Large intestine (tissue), 3 donors: Measurements from ENCODE around the gene APLP2. TPM values are rescaled to one million over a fixed set of nuclear protein-coding genes. Genes with fewer than 3 reads are reported as not detected.

ENCODE experiments used
- DNase-seq, 2 donors: peaks; one replicate each; pipeline versions ENCODE4 v3.0.0 to v3.0.0-alpha.2; 2013
- H3K27ac ChIP-seq: one replicate; pipeline ENCODE4 v1.5.1; 2013; ENCODE audit warnings: low read length
- H3K27me3 ChIP-seq: 2 replicates; pipeline ENCODE4 v1.6.1; 2013; ENCODE audit warnings: low read length; ENCODE audit not compliant: control insufficient read depth, insufficient read depth
- H3K36me3 ChIP-seq: 2 replicates; pipeline ENCODE4 v1.6.1; 2013; ENCODE audit warnings: low read length; ENCODE audit not compliant: control insufficient read depth, insufficient read depth
- H3K4me1 ChIP-seq: one replicate; pipeline ENCODE4 v1.6.1; 2013; ENCODE audit warnings: low read length; ENCODE audit not compliant: control insufficient read depth, insufficient read depth
- H3K4me3 ChIP-seq: one replicate; pipeline ENCODE4 v1.5.1; 2013; ENCODE audit warnings: low read length
- H3K9me3 ChIP-seq: one replicate; pipeline ENCODE4 v1.6.1; 2013; ENCODE audit warnings: mild to moderate bottlenecking, low read depth, low read length, moderate library complexity; ENCODE audit not compliant: control insufficient read depth
- WGBS: methylation state at CpG from one replicate; pipeline ENCODE4 v1.1.5; 2013; ENCODE audit warnings: low lambda C conversion rate; ENCODE audit not compliant: insufficient coverage; 5-methylcytosine and 5-hydroxymethylcytosine counted together
- polyA plus RNA-seq: library from polyadenylated mRNA; unstranded; fragments of 120-200 nt; gene quantifications from one replicate; pipeline ENCODE4 v1.2.1, GENCODE V29; 2013

Gene APLP2
- polyA plus RNA-seq, 1 donor = 403 TPM

DNA sequence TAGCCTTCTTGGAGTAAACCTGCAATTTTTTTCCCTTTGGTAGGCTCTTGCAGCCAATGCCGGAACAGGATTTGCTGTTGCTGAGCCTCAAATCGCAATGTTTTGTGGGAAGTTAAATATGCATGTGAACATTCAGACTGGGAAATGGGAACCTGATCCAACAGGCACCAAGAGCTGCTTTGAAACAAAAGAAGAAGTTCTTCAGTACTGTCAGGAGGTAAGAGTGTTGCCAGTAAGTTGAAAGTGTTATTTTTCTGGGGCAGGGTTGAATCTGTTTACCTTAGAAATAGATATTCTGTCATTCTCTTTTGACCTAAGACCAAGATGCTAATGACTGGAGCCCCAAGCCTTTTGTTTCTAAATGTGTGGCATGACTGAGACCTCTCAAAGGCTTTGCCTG lies 39.7 kb downstream of the APLP2 start:
- no peak overlapping the region for H3K4me3 ChIP-seq
- H3K9me3 ChIP-seq = no peaks in the 10 kb centered on the region
- H3K27ac ChIP-seq = no peak overlapping the region
- H3K36me3 ChIP-seq = peaks cover 35% of the 10 kb centered on the region
- WGBS = no CpG with 5 or more reads among the region's 2 CpGs
- no peak for DNase-seq
- H3K27me3 ChIP-seq = no peaks in the 10 kb centered on the region
- H3K4me1 ChIP-seq = no peaks in the 10 kb centered on the region

DNA sequence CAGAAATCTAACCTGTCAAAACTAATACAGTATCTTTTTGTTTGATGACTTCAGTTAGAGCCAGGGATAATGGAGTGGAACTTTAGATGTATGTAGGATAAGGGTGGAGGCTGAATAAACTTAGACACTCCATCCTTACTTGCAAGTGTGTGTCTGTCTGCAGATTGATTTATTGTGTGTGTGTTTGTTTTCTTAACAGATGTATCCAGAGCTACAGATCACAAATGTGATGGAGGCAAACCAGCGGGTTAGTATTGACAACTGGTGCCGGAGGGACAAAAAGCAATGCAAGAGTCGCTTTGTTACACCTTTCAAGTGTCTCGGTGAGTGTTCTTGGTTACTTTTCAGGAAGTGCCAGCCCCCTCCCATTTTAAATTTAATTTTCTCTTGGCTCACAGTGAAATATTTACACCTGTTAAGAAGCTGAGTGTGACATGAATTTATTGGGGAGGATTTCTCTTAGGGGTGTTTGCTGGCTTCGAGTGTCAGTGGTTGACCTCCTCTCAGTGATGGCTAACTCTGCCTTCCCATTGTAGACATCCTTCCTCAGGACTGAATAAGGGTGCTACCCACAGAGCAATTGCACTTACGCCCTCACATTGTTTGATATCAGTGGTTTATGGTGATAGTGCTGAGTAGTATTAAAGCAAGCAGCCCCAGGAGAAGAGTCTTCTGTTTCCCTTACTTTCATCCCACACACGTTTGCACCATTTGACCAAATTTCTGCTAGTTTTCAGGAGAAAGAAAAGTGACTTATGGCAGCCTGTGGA lies 40.8 kb downstream of the APLP2 start:
- Histone ChIP-seq H3K4me3 (no peak overlapping the region), H3K9me3 (no peaks in the 10 kb centered on the region), H3K27me3 (no peaks in the 10 kb centered on the region), H3K27ac (no peak overlapping the region), H3K4me1 (no peaks in the 10 kb centered on the region), H3K36me3 (peaks cover 38% of the 10 kb centered on the region)
- DNase-seq = no peak
- WGBS = no CpG with 5 or more reads among the region's 7 CpGs

DNA sequence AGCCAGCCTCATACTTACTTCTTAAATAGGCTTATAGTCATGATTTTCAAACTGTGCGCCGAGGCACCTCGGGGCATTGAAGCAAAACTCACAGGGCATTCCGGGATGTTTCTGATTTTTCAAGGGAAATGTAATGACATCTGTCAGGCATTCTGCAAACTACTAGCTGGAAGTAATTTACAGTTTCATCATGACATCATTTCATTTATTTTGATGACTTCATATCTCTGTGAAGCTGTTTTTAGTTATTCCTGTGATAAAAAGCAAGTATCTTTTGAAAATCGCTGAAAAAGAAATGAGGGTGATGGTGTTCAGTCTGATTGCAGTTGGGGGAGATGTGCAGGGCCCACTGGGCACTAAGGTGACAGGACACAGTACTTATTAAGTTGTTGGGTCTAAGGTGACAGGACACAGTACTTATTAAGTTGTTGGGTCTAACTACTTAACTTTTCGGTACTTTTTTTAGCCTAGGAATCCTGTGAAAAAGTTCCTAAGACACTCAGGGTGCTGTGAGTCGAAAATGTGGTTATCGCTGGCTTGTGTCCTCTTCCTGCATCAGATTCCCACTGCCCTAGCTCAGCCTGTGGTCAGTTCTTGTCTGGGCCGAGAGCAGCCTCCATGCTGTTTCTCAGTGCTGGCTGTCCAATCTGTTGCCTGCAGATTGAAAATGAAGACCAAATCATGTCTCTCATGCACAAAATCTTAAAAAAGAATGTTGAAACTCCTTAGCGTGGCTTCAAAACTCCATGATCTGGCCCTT lies 42.6 kb downstream of the APLP2 start:
- H3K36me3 ChIP-seq = peaks cover 38% of the 10 kb centered on the region
- no peak overlapping the region for H3K4me3 ChIP-seq
- no peaks in the 10 kb centered on the region for H3K27me3 ChIP-seq
- WGBS = 100% methylated on average over 5 of the region's 10 CpGs
- no peak overlapping the region for H3K27ac ChIP-seq
- H3K9me3 ChIP-seq = no peaks in the 10 kb centered on the region
- no peaks in the 10 kb centered on the region for H3K4me1 ChIP-seq
- no peak for DNase-seq

- WGBS = 100% methylated on average over 2 of the region's 5 CpGs
- no peaks in the 10 kb centered on the region for H3K27me3 ChIP-seq
- H3K36me3 ChIP-seq = peaks cover 41% of the 10 kb centered on the region
- no peak for DNase-seq
- no peaks in the 10 kb centered on the region for H3K9me3 ChIP-seq
- H3K27ac ChIP-seq = no peak overlapping the region
- H3K4me3 ChIP-seq = no peak overlapping the region
- H3K4me1 ChIP-seq = no peaks in the 10 kb centered on the region
Observed at GRCh38 chr11:130114281-130114680, 44.6 kb downstream of the APLP2 start.

DNA sequence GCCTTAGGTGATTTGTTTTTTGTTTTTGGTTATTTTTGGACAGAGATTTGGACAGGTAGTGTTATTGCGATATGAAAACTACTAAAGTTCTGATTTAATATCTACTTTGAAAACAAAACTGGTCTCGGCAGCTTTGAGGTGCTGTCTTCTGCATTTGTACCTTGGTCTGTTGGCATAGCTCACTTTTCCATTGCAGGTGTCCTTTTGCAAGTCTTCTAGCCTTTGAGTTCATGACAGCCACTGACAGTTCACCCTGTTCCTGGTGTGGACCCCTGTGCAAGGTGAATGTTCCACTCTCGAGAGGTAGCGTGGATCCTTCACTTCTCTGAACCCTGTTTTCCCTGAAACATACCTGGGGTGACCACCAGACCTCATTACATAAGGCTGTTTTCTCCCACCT lies 45.0 kb downstream of the APLP2 start:
- Histone ChIP-seq H3K9me3 (no peaks in the 10 kb centered on the region), H3K27me3 (no peaks in the 10 kb centered on the region), H3K4me3 (no peak overlapping the region), H3K4me1 (no peaks in the 10 kb centered on the region), H3K27ac (no peak overlapping the region), H3K36me3 (peaks cover 36% of the 10 kb centered on the region)
- DNase-seq = no peak
- WGBS = 100% methylated on average over 1 of the region's 4 CpGs

- Histone ChIP-seq H3K4me1 (peaks cover 3% of the 10 kb centered on the region), H3K4me3 (no peak overlapping the region), H3K27me3 (no peaks in the 10 kb centered on the region), H3K9me3 (no peaks in the 10 kb centered on the region), H3K36me3 (peaks cover 32% of the 10 kb centered on the region), H3K27ac (no peak overlapping the region)
- DNase-seq = no peak
- WGBS = no CpG with 5 or more reads among the region's 2 CpGs
Observed at GRCh38 chr11:130115218-130115617, 45.5 kb downstream of the APLP2 start.

DNA sequence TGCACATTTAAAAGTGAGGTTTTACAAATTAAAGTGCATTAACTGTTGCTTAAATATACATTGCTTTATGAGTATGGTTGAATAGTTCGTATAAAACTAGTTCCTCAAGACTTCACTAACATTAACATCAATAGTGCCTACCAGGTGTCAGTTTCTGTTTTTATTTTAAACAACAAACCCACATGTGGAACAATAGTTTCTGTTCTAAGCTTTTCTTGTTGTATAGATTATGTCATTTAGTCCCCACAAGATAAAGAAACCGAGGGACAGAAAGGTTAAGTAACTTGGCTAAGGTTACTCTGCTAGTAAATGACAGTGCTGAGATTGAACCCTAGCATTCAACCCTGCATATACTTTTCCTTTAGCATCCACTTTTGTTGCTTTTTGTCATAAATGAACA lies 48.5 kb downstream of the APLP2 start:
- Histone ChIP-seq H3K27ac (no peak overlapping the region), H3K27me3 (no peaks in the 10 kb centered on the region), H3K9me3 (no peaks in the 10 kb centered on the region), H3K4me1 (peaks cover 10% of the 10 kb centered on the region), H3K36me3 (peaks cover 28% of the 10 kb centered on the region), H3K4me3 (no peak overlapping the region)
- WGBS = no CpG with 5 or more reads among the region's 2 CpGs
- DNase-seq = no peak

DNA sequence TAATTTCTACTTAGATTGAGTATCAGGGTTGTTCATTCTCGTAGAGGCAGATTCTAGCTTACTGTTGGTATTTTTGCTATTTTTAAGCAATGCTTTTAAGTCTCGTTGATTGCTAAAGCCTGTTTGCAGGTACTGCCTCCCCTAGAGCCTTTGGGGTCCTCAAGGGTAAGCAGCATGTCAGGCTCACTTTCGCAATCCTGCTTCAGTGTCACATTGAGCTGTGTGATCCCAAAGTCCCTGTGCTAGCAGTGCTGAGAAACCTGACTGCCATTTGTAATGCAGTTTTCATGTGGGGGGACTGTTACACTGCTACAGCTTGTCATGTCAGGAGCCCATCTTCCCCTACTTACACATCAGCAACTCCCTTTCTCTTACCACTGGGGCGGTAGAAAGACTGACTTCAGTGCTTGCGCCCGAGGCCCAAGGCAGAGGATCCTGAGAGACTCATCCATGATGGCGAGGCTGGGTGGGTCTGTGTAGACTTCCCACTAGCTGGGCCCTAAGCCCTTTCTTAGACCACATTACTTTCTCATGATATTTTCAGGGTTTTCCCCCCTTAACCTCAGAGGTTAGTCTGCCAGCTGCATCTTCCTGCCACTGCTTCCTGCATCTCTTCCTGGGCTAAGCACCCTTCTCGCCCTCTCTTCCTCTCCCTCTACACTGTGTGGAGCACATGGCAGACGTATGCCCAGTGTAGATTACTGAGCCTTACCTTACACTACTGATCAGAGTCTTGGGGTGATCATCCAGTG lies 49.1 kb downstream of the APLP2 start:
- 80% methylated on average over 1 of the region's 9 CpGs for WGBS
- no peak for DNase-seq
- Histone ChIP-seq H3K27me3 (no peaks in the 10 kb centered on the region), H3K4me3 (no peak overlapping the region), H3K27ac (no peak overlapping the region), H3K4me1 (peaks cover 10% of the 10 kb centered on the region), H3K36me3 (peaks cover 34% of the 10 kb centered on the region), H3K9me3 (no peaks in the 10 kb centered on the region)

DNA sequence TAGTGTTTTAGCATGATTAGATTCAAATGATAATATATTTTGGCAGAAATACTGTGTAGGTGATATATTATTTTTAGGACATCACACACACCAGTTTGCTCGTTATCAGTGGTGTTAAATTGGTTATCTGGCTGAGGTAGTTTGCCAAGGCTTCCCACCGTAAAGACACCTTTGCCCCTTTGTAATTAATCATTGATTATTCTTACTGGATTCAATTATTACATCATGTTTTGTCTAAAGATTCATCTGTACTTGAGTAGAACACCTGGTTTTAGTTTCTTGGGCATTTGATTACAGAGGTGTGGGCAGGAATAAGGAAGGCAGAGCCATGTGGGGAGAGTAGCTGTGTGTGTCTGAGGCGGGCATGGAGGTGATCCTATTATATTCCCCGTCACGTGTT lies 50.4 kb downstream of the APLP2 start:
- Histone ChIP-seq H3K27ac (peak overlapping the region; percentile 16), H3K9me3 (no peaks in the 10 kb centered on the region), H3K4me1 (peaks cover 18% of the 10 kb centered on the region), H3K36me3 (peaks cover 44% of the 10 kb centered on the region), H3K4me3 (no peak overlapping the region), H3K27me3 (no peaks in the 10 kb centered on the region)
- no CpG with 5 or more reads among the region's 5 CpGs for WGBS
- peak in 1 of 2 donors; percentile 37 for DNase-seq

GRCh38 chr11:130121445-130121978 lies 51.8 kb downstream of the APLP2 start:
- Histone ChIP-seq H3K27ac (no peak overlapping the region), H3K9me3 (no peaks in the 10 kb centered on the region), H3K27me3 (no peaks in the 10 kb centered on the region), H3K4me1 (peaks cover 32% of the 10 kb centered on the region), H3K4me3 (no peak overlapping the region), H3K36me3 (peaks cover 53% of the 10 kb centered on the region)
- no peak for DNase-seq
- WGBS = 92% methylated on average over 2 of the region's 5 CpGs
